Spleen (tissue), 13 donors: ENCODE data around the gene RPA1. TPM values are rescaled to one million over a fixed set of nuclear protein-coding genes. Genes with fewer than 3 reads are reported as not detected.

Experiments
- DNase-seq: peaks from one replicate; pipeline ENCODE4 v3.0.0-alpha.2; 2020
- H3K27ac ChIP-seq, 8 donors: fragments of 200-600 bp; sonication (generic) in 7 of 8; 1 replicate in 4 of 8; 2 replicates in 4 of 8; pipeline versions ENCODE4 v1.5.0 to v1.8.0; 2016 to 2021; ENCODE audit warnings: inconsistent platforms in 4 of 8, mild to moderate bottlenecking in 4 of 8, moderate library complexity in 1 of 8
- H3K27me3 ChIP-seq, 7 donors: fragments of 200-600 bp; sonication (generic) in 6 of 7; replicated peaks in 1 of 7; 1 replicate in 4 of 7; 2 replicates in 3 of 7; pipeline versions ENCODE4 v1.5.0 to v1.8.0; 2016 to 2021; ENCODE audit warnings: inconsistent platforms in 3 of 7, mild to moderate bottlenecking in 1 of 7
- H3K36me3 ChIP-seq, 6 donors: fragments of 200-600 bp; sonication (generic) in 5 of 6; 1 replicate in 4 of 6; 2 replicates in 2 of 6; pipeline versions ENCODE4 v1.5.0 to v1.8.0; 2016 to 2021; ENCODE audit warnings: inconsistent platforms in 2 of 6
- H3K4me1 ChIP-seq, 6 donors: fragments of 200-600 bp; sonication (generic) in 5 of 6; 1 replicate in 3 of 6; 2 replicates in 3 of 6; pipeline versions ENCODE4 v1.5.0 to v1.8.0; 2016 to 2021; ENCODE audit warnings: inconsistent platforms in 3 of 6
- H3K4me3 ChIP-seq, 8 donors: fragments of 200-600 bp; sonication (generic) in 7 of 8; 1 replicate in 4 of 8; 2 replicates in 4 of 8; pipeline versions ENCODE4 v1.5.0 to v1.8.0; 2016 to 2021; ENCODE audit warnings: inconsistent platforms in 4 of 8, mild to moderate bottlenecking in 4 of 8, moderate library complexity in 2 of 8
- H3K9me3 ChIP-seq, 8 donors: fragments of 200-600 bp; sonication (generic) in 7 of 8; 1 replicate in 4 of 8; 2 replicates in 4 of 8; pipeline versions ENCODE4 v1.5.0 to v1.8.0; 2016 to 2021; ENCODE audit warnings: inconsistent platforms in 4 of 8
- CTCF ChIP-seq, 11 experiments: fragments of 200-600 bp in 7 of 11; fragments of 450-650 bp in 4 of 11; sonication (generic) in 4 of 11; IDR thresholded peaks in 8 of 11; conservative IDR thresholded peaks in 3 of 11; 1 replicate in 7 of 11; 2 replicates in 4 of 11; pipeline versions ENCODE4 v1.4.0 to v1.8.0; 2016 to 2021; ENCODE audit warnings: antibody characterized with exemption in 11 of 11, inconsistent platforms in 4 of 11, mild to moderate bottlenecking in 1 of 11
- POLR2A ChIP-seq, 3 donors: fragments of 450-650 bp; IDR thresholded peaks; one replicate each; pipeline ENCODE4 v1.5.1; 2017; ENCODE audit warnings: antibody characterized with exemption in 3 of 3, mild to moderate bottlenecking in 1 of 3
- POLR2AphosphoS5 ChIP-seq, 3 donors: sonication (generic); formaldehyde crosslinking; IDR thresholded peaks; one replicate each; pipeline ENCODE4 v1.5.1; 2017; ENCODE audit warnings: antibody characterized with exemption in 3 of 3
- WGBS, 5 donors: extraction: QIAGEN DNeasy Blood & Tissue Kit in 3 of 5; methylation state at CpG; one replicate each; pipeline versions ENCODE4 v1.1.5 to v1.1.7; 2013 to 2018; 5-methylcytosine and 5-hydroxymethylcytosine counted together
- intact Hi-C: fragments of 100-400 bp; cut with DNase I; formaldehyde crosslinking; loops from one replicate; pipeline ENCODE4 v1.15.0; 2023; ENCODE audit warnings: low total_unique reads
- long read RNA-seq, 2 donors: transcript quantifications; one replicate each; lab custom pipeline, GENCODE V29; 2026
- polyA plus RNA-seq, 3 donors: library from polyadenylated mRNA; stranded (reverse); fragments of 200-250 nt; gene quantifications; one replicate each; pipeline ENCODE4 v1.2.1, GENCODE V29; 2013
- total RNA-seq, 7 donors: library from RNA; depleted of rRNA in 3 of 7; stranded (reverse); fragments of >200 nt in 3 of 7; fragmentation: NEBNext Ultra II Directional in 4 of 7; extraction: Animal tissue kit (Norgen Biotek cat#: 25700) in 4 of 7; gene quantifications; one replicate each; pipeline versions ENCODE4 v1.1.0 to v1.2.1, GENCODE V29; 2016 to 2021
- donor health status: healthy with polysubstance abuse.
- donor health status: DM: no; HTN: no; CAD: no; lungs with moderate emphysema.
- donor health status: DM: no; HTN: no; CAD: no.
- donor health status: Bipolar disorder and iron deficiency.
- donor health status: healthy.
- donor health status: DM: no; HTN: no; CAD: no.
- donor health status: DM: yes; HTN: yes; CAD: no.

The RPA1 gene
- total RNA-seq (100 to 1,000 TPM in 1 of 7 donors, 10 to 100 TPM in 6; 25.2 to 101 (median 76.1) TPM), polyA plus RNA-seq (10 to 100 TPM; 20.7 to 29.5 (median 24.2) TPM)
- long read RNA-seq, donor 1, full-length matches to known transcripts, result 13 of 26 reads
- long read RNA-seq, donor 1, partial matches to known transcripts, result 13 of 26 reads
- long read RNA-seq, donor 1, other reads (novel, unspliced or antisense), result 0 of 26 reads
- long read RNA-seq, donor 2, full-length matches to known transcripts, result 12 of 17 reads
- long read RNA-seq, donor 2, partial matches to known transcripts, result 5 of 17 reads
- long read RNA-seq, donor 2, other reads (novel, unspliced or antisense), result 0 of 17 reads

- peaks cover 0 to 54% (median 23%) of the 10 kb centered on the region in 6 donors for H3K36me3 ChIP-seq
- intact Hi-C loops, result no loop called here
- WGBS, 5 donors, result 0 to 1% (median 1%) methylated on average over 19 to 82 of the region's 83 CpGs
- DNase-seq, result peak; percentile 97
- H3K4me3 ChIP-seq, result peak within 1 kb of the TSS; percentile 67 to 98 (median 84)
- TF ChIP-seq POLR2AphosphoS5 (IDR thresholded peaks at IDR 0.05), result peak; percentile 90 to 93 (median 91)
- TF ChIP-seq POLR2A (IDR thresholded peaks at IDR 0.05), result peak in 2 of 3 donors; percentile 46 to 69
- TF ChIP-seq CTCF (IDR thresholded peaks at IDR 0.05 in 8 of 11, conservative IDR thresholded peaks at IDR 0.05 in 3 of 11), result peak in 1 of 11 experiments; percentile 2
- no peaks in the 10 kb centered on the region for H3K27me3 ChIP-seq
- H3K27ac ChIP-seq, result peak within 1 kb of the TSS; percentile 73 to 95 (median 87)
- peaks cover 17 to 72% (median 50%) of the 10 kb centered on the region in 6 donors for H3K4me1 ChIP-seq
- H3K9me3 ChIP-seq, result no peaks in the 10 kb centered on the region
Observed at GRCh38 chr17:1829592-1830257, at the start of gene RPA1, which contains the start of gene SMYD4. Gene RPA1, plus strand, starts transcription at chr17:1830005. Its CDS starts 89 bp downstream, at chr17:1830094. Gene SMYD4, minus strand, starts transcription at chr17:1829902. Its CDS starts 1,908 bp downstream, at chr17:1827994.

- peaks cover 18 to 55% (median 39%) of the 10 kb centered on the region in 6 donors for H3K4me1 ChIP-seq
- intact Hi-C loops, result no loop called here
- TF ChIP-seq POLR2A (IDR thresholded peaks at IDR 0.05) (no peak), CTCF (IDR thresholded peaks at IDR 0.05 in 8 of 11, conservative IDR thresholded peaks at IDR 0.05 in 3 of 11) (no peak)
- H3K4me3 ChIP-seq, result peak overlapping the region in 1 of 8 donors; percentile 3
- H3K27ac ChIP-seq, result peak overlapping the region; percentile 78 to 96 (median 90)
- DNase-seq, result no peak
- no peaks in the 10 kb centered on the region for H3K27me3 ChIP-seq
- peaks cover 0 to 95% (median 29%) of the 10 kb centered on the region in 6 donors for H3K36me3 ChIP-seq
- WGBS, 5 donors, result 59 to 76% (median 67%) methylated on average over 6 of the region's 6 CpGs
- H3K9me3 ChIP-seq, result no peaks in the 10 kb centered on the region
Observed at GRCh38 chr17:1782171-1782567, 47.6 kb upstream of the RPA1 start.

GRCh38 chr17:1783271-1783670 lies 46.5 kb upstream of the RPA1 start:
- TF ChIP-seq POLR2AphosphoS5 (IDR thresholded peaks at IDR 0.05) (peak in 2 of 3 donors; percentile 54 to 74), POLR2A (IDR thresholded peaks at IDR 0.05) (no peak)
- WGBS, 5 donors, result 41 to 81% (median 61%) methylated on average over 18 to 19 of the region's 19 CpGs
- intact Hi-C loops, result no loop called here

GRCh38 chr17:1783834-1784611 lies 45.8 kb upstream of the RPA1 start:
- TF ChIP-seq POLR2AphosphoS5 (IDR thresholded peaks at IDR 0.05) (peak in 1 of 3 donors; percentile 91), CTCF (IDR thresholded peaks at IDR 0.05 in 8 of 11, conservative IDR thresholded peaks at IDR 0.05 in 3 of 11) (peak; percentile 42 to 84 (median 65)), POLR2A (IDR thresholded peaks at IDR 0.05) (peak in 2 of 3 donors; percentile 16 to 20)
- Histone ChIP-seq H3K4me1 (peaks cover 18 to 55% (median 39%) of the 10 kb centered on the region in 6 donors), H3K4me3 (peak overlapping the region in 3 of 8 donors; percentile 2 to 40 (median 7)), H3K27ac (peak overlapping the region; percentile 78 to 96 (median 90)), H3K36me3 (peaks cover 0 to 88% (median 20%) of the 10 kb centered on the region in 6 donors), H3K9me3 (no peaks in the 10 kb centered on the region), H3K27me3 (no peaks in the 10 kb centered on the region)
- 52 to 66% (median 59%) methylated on average over 16 of the region's 16 CpGs for WGBS, 5 donors
- intact Hi-C loops, result no loop called here
- peak; percentile 87 for DNase-seq

More at GRCh38 chr17:1783271-1783670, 46.5 kb upstream of the RPA1 start:
- Histone ChIP-seq H3K4me3 (peak overlapping the region in 3 of 8 donors; percentile 2 to 40 (median 7)), H3K9me3 (no peaks in the 10 kb centered on the region), H3K4me1 (peaks cover 18 to 55% (median 39%) of the 10 kb centered on the region in 6 donors), H3K27ac (peak overlapping the region; percentile 78 to 96 (median 90)), H3K27me3 (no peaks in the 10 kb centered on the region), H3K36me3 (peaks cover 0 to 95% (median 27%) of the 10 kb centered on the region in 6 donors)
- peak; percentile 85 for DNase-seq
